NCI-H748 treated with DMSO at 0.1 percent for 48 hours (cell line): Measurements from ENCODE around the gene SCRN2.

Experiments used
- DNase-seq: peaks from one replicate; lab custom pipeline; 2025; lab: John Stamatoyannopoulos, UW

SCRN2 gene

GRCh38 chr17:47821031-47821423 lies 20.0 kb downstream of the SCRN2 start:
- no peak for DNase-seq

GRCh38 chr17:47820033-47820789 lies 20.9 kb downstream of the SCRN2 start:
- DNase-seq, result no peak

GRCh38 chr17:47819475-47819874 lies 21.6 kb downstream of the SCRN2 start:
- DNase-seq, result no peak

- no peak for DNase-seq
These were observed 22.9 kb downstream of the SCRN2 start for GRCh38 chr17:47818002-47818695.

GRCh38 chr17:47816947-47817346 lies 24.1 kb downstream of the SCRN2 start:
- DNase-seq, result no peak

GRCh38 chr17:47816111-47816735 lies 24.9 kb downstream of the SCRN2 start:
- DNase-seq, result no peak

GRCh38 chr17:47815106-47815918 lies 25.8 kb downstream of the SCRN2 start:
- DNase-seq, result no peak

GRCh38 chr17:47813512-47814031 lies 27.5 kb downstream of the SCRN2 start:
- DNase-seq, result no peak

- DNase-seq, result no peak
These were observed 28.0 kb downstream of the SCRN2 start for GRCh38 chr17:47813077-47813476.

GRCh38 chr17:47812146-47812920 lies 28.7 kb downstream of the SCRN2 start:
- no peak for DNase-seq

GRCh38 chr17:47811709-47812108 lies 29.4 kb downstream of the SCRN2 start:
- no peak for DNase-seq

- no peak for DNase-seq
These were observed 30.0 kb downstream of the SCRN2 start for GRCh38 chr17:47810901-47811635.

GRCh38 chr17:47810200-47810821 lies 30.8 kb downstream of the SCRN2 start:
- no peak for DNase-seq

GRCh38 chr17:47808830-47809480 lies 32.1 kb downstream of the SCRN2 start:
- DNase-seq, result no peak

- no peak for DNase-seq
These were observed 32.8 kb downstream of the SCRN2 start for GRCh38 chr17:47808036-47808829.

- DNase-seq, result no peak
These were observed 33.7 kb downstream of the SCRN2 start for GRCh38 chr17:47807421-47807820.

- DNase-seq, result no peak
These were observed 34.2 kb downstream of the SCRN2 start for GRCh38 chr17:47806913-47807255.

GRCh38 chr17:47806026-47806912 lies 34.8 kb downstream of the SCRN2 start:
- no peak for DNase-seq
